ENCODE measurements around the gene TGFB2.

- TF ChIP-seq TCF12 (IDR thresholded peaks at IDR 0.05; ENCODE audit: low read depth) = no peak
- no peak for TF ChIP-seq EP300 (IDR thresholded peaks at IDR 0.05; ENCODE audit: borderline replicate concordance)
- TF ChIP-seq ZBTB7A (IDR thresholded peaks at IDR 0.05; ENCODE audit: low read depth) = no peak
- no peak for TF ChIP-seq CREB1 (IDR thresholded peaks at IDR 0.05; ENCODE audit: low read depth)
- TF ChIP-seq USF1 (IDR thresholded peaks at IDR 0.05) = no peak
These were observed 3.0 kb upstream of the TGFB2 start for GRCh38 chr1:218342091-218342490.

All from Ishikawa (cell line).